GM23338 (cell line): ENCODE data around the gene PAX2.

Experiments
- CREB1 ChIP-seq: fragments of 250-450 bp; sonication (Bioruptor Pico); IDR thresholded peaks from 2 replicates; pipeline ENCODE4 v1.5.0; 2020; ENCODE audit warnings: low read depth, mild to moderate bottlenecking, moderate library complexity
- CTCF ChIP-seq, 2 experiments: fragments of 200-600 bp in 1 of 2; sonication (generic) in 1 of 2; conservative IDR thresholded peaks; 2 replicates each; pipeline versions ENCODE4 v1.5.1 to v1.6.1; 2016 to 2017; ENCODE audit warnings: antibody characterized with exemption in 2 of 2, low read depth in 2 of 2, mild to moderate bottlenecking in 2 of 2, moderate library complexity in 1 of 2
- POLR2AphosphoS5 ChIP-seq: IDR thresholded peaks from 2 replicates; pipeline ENCODE4 v1.6.1; 2016; ENCODE audit warnings: antibody characterized with exemption, low read depth
- REST ChIP-seq: IDR thresholded peaks from one replicate; pipeline ENCODE4 v1.6.1; 2018; ENCODE audit warnings: antibody characterized with exemption; ENCODE audit not compliant: unreplicated experiment

GRCh38 chr10:100697631-100698030, 47.8 kb upstream of the PAX2 start:
- TF ChIP-seq CREB1 (CRISPR knock-in tag) (no peak), CTCF (conservative IDR thresholded peaks at IDR 0.05; ENCODE audit: low read depth in 2 of 2) (no peak), POLR2AphosphoS5 (no peak), REST (no peak)
